ENCODE results near the gene CA10. TPM values are rescaled to one million over a fixed set of nuclear protein-coding genes. Genes with fewer than 3 reads are reported as not detected.

CA10 gene
- total and polyA plus RNA-seq, 2 experiments from 2014 or later: 0.92 to 1.5 TPM

DNA sequence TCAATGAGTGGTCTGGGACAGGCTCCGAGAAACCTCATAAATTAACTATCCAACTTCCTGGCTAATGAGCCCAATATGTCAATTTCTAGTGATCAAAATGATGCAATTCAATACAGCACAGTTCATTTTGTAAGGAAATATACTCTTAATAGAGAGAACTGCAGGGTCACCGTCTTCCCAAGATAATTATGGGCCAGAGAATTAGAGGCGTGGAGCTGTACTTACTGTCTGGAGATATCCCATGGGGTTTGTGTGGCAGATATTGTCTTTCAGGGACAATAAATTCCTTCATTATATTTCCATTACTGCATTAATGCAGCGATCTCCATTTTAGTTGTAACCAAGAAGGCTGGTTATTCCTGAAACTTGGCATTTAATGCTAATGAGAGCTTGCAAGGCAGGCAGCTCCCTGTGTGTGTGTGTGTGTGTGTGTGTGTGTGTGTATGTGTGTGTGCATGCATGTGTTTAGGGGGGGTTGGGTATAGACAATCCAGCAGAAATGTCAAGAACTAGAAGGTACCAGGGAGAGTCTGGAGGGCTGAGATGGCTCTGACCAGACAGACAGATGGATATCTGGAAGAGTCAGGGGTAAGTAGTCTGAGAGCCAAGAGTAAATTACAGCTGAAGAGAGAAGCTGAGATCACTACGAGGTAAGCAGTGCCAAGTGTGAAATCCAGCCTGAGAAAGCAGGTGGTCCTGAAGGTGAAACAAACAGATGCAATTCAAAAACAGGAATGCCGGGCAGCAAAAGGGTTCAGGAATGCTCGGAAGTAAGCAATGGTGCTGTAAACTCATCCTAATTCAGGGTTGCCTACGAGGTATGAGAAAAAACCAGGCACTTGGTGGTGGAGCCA, 393.0 kb downstream of the CA10 start:
- DNase-seq (ENCODE audit: low spot score) (no peak), ATAC-seq (no peak)
- H3K9me3 Mint-ChIP-seq: peaks cover 4% of the 10 kb centered on the region; the same call in 2 of the 3 replicates
- H3F3A ChIP-seq (replicated peaks; ENCODE audit: low read depth): no peaks in the 10 kb centered on the region
- H3K4me3 Mint-ChIP-seq: no peak overlapping the region
- no peak overlapping the region for H3K27ac ChIP-seq (ENCODE audit: low read depth)
- no peaks in the 10 kb centered on the region for H3K27me3 Mint-ChIP-seq (ENCODE audit: insufficient read depth, low read depth, poor library complexity)
- no peak overlapping the region for H3K4me2 ChIP-seq
- H3K27ac Mint-ChIP-seq: no peak overlapping the region
- no peak overlapping the region for H2AFZ ChIP-seq
- H3K4me1 ChIP-seq (ENCODE audit: insufficient read depth): no peaks in the 10 kb centered on the region
- H3K36me3 ChIP-seq (ENCODE audit: insufficient read depth): no peaks in the 10 kb centered on the region
- H3K36me3 Mint-ChIP-seq (ENCODE audit: low read depth): no peaks in the 10 kb centered on the region
- TF ChIP-seq STAT1 (IDR thresholded peaks at IDR 0.05; ENCODE audit: unreplicated experiment): no peak
- TF ChIP-seq NANOG (IDR thresholded peaks at IDR 0.05; ENCODE audit: borderline replicate concordance): no peak
- TF ChIP-seq, protein P1, sequence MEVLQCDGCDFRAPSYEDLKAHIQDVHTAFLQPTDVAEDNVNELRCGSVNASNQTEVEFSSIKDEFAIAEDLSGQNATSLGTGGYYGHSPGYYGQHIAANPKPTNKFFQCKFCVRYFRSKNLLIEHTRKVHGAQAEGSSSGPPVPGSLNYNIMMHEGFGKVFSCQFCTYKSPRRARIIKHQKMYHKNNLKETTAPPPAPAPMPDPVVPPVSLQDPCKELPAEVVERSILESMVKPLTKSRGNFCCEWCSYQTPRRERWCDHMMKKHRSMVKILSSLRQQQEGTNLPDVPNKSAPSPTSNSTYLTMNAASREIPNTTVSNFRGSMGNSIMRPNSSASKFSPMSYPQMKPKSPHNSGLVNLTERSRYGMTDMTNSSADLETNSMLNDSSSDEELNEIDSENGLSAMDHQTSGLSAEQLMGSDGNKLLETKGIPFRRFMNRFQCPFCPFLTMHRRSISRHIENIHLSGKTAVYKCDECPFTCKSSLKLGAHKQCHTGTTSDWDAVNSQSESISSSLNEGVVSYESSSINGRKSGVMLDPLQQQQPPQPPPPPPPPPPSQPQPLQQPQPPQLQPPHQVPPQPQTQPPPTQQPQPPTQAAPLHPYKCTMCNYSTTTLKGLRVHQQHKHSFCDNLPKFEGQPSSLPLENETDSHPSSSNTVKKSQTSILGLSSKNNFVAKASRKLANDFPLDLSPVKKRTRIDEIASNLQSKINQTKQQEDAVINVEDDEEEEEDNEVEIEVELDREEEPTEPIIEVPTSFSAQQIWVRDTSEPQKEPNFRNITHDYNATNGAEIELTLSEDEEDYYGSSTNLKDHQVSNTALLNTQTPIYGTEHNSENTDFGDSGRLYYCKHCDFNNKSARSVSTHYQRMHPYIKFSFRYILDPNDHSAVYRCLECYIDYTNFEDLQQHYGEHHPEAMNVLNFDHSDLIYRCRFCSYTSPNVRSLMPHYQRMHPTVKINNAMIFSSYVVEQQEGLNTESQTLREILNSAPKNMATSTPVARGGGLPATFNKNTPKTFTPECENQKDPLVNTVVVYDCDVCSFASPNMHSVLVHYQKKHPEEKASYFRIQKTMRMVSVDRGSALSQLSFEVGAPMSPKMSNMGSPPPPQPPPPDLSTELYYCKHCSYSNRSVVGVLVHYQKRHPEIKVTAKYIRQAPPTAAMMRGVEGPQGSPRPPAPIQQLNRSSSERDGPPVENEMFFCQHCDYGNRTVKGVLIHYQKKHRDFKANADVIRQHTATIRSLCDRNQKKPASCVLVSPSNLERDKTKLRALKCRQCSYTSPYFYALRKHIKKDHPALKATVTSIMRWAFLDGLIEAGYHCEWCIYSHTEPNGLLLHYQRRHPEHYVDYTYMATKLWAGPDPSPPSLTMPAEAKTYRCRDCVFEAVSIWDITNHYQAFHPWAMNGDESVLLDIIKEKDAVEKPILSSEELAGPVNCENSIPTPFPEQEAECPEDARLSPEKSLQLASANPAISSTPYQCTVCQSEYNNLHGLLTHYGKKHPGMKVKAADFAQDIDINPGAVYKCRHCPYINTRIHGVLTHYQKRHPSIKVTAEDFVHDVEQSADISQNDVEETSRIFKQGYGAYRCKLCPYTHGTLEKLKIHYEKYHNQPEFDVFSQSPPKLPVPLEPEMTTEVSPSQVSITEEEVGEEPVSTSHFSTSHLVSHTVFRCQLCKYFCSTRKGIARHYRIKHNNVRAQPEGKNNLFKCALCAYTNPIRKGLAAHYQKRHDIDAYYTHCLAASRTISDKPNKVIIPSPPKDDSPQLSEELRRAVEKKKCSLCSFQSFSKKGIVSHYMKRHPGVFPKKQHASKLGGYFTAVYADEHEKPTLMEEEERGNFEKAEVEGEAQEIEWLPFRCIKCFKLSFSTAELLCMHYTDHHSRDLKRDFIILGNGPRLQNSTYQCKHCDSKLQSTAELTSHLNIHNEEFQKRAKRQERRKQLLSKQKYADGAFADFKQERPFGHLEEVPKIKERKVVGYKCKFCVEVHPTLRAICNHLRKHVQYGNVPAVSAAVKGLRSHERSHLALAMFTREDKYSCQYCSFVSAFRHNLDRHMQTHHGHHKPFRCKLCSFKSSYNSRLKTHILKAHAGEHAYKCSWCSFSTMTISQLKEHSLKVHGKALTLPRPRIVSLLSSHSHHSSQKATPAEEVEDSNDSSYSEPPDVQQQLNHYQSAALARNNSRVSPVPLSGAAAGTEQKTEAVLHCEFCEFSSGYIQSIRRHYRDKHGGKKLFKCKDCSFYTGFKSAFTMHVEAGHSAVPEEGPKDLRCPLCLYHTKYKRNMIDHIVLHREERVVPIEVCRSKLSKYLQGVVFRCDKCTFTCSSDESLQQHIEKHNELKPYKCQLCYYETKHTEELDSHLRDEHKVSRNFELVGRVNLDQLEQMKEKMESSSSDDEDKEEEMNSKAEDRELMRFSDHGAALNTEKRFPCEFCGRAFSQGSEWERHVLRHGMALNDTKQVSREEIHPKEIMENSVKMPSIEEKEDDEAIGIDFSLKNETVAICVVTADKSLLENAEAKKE (CRISPR knock-in tag; IDR thresholded peaks at IDR 0.05): no peak
- TF ChIP-seq, protein P2, sequence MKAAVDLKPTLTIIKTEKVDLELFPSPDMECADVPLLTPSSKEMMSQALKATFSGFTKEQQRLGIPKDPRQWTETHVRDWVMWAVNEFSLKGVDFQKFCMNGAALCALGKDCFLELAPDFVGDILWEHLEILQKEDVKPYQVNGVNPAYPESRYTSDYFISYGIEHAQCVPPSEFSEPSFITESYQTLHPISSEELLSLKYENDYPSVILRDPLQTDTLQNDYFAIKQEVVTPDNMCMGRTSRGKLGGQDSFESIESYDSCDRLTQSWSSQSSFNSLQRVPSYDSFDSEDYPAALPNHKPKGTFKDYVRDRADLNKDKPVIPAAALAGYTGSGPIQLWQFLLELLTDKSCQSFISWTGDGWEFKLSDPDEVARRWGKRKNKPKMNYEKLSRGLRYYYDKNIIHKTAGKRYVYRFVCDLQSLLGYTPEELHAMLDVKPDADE (IDR thresholded peaks at IDR 0.05): no peak
- TF ChIP-seq ZNF331 (CRISPR knock-in tag; IDR thresholded peaks at IDR 0.05; ENCODE audit: low read depth): no peak
- no peak for TF ChIP-seq CREB1 (CRISPR knock-in tag; IDR thresholded peaks at IDR 0.05; ENCODE audit: low read depth)
- no peak for TF ChIP-seq ZNF114 (CRISPR knock-in tag; IDR thresholded peaks at IDR 0.05)
- TF ChIP-seq JUNB (IDR thresholded peaks at IDR 0.05; ENCODE audit: unreplicated experiment): no peak
- no peak for TF ChIP-seq POLR2AphosphoS5 (IDR thresholded peaks at IDR 0.05; ENCODE audit: low read depth)
- TF ChIP-seq REST (IDR thresholded peaks at IDR 0.05; ENCODE audit: unreplicated experiment): no peak
- no peak for TF ChIP-seq EZH2phosphoT487 (IDR thresholded peaks at IDR 0.05; ENCODE audit: unreplicated experiment)
- peaks cover 3% of the 10 kb centered on the region; the same call in 1 of the 2 replicates for H3K9me2 ChIP-seq (ENCODE audit: insufficient read depth)
- no peak overlapping the region for H3K4me3 ChIP-seq
- no peaks in the 10 kb centered on the region; the same call in 2 of the 3 replicates for H3K4me1 Mint-ChIP-seq
- H4K20me1 ChIP-seq (replicated peaks; ENCODE audit: insufficient read depth): no peaks in the 10 kb centered on the region
- no peaks in the 10 kb centered on the region for H3K27me3 ChIP-seq (ENCODE audit: insufficient read depth)
- no peaks in the 10 kb centered on the region for H3K79me2 ChIP-seq (replicated peaks; ENCODE audit: insufficient read depth)

Data from GM23338 (cell line).